Measurements from ENCODE around the gene AMH. TPM values are rescaled to one million over a fixed set of nuclear protein-coding genes. Genes with fewer than 3 reads are reported as not detected.

Gene AMH
- total and polyA plus RNA-seq, 2 of the 13 experiments (the other 11 are each of a cell fraction or from before 2014, with no cell fraction given), result 0.03 to 0.18 TPM

- peak; percentile 47; the same call in 1 of the 2 replicates for TF ChIP-seq MXD3 (CRISPR knock-in tag; IDR thresholded peaks at IDR 0.05)
- TF ChIP-seq ZNF326 (CRISPR knock-in tag; IDR thresholded peaks at IDR 0.05; ENCODE audit: borderline replicate concordance), result no peak
- no peak for TF ChIP-seq KMT2A (CRISPR knock-in tag; IDR thresholded peaks at IDR 0.05)
- no peak for TF ChIP-seq ZNF574 (CRISPR knock-in tag; IDR thresholded peaks at IDR 0.05)
- TF ChIP-seq TOE1 (CRISPR knock-in tag; IDR thresholded peaks at IDR 0.05), result no peak
- TF ChIP-seq THAP7 (CRISPR knock-in tag; IDR thresholded peaks at IDR 0.05), result no peak
- no peak for TF ChIP-seq RNF2 (conservative IDR thresholded peaks at IDR 0.05; ENCODE audit: low read depth)
- peak; percentile 4; the same call in 1 of the 2 replicates for TF ChIP-seq NFYB (CRISPR knock-in tag; IDR thresholded peaks at IDR 0.05)
- no peak for TF ChIP-seq ZBTB38 (CRISPR knock-in tag; IDR thresholded peaks at IDR 0.05)
- TF ChIP-seq POLR2G (IDR thresholded peaks at IDR 0.05; ENCODE audit: low read depth, low read length), result no peak
- no peak for TF ChIP-seq NAIF1 (CRISPR knock-in tag; IDR thresholded peaks at IDR 0.05; ENCODE audit: borderline replicate concordance)
- TF ChIP-seq THAP9 (CRISPR knock-in tag; IDR thresholded peaks at IDR 0.05; ENCODE audit: borderline replicate concordance), result peak; percentile 73; the same call in 1 of the 2 replicates
- no peak for TF ChIP-seq AKAP8 (CRISPR knock-in tag; IDR thresholded peaks at IDR 0.05)
- no peak for TF ChIP-seq ZNF550 (CRISPR knock-in tag; IDR thresholded peaks at IDR 0.05; ENCODE audit: borderline replicate concordance)
- no peak for TF ChIP-seq CC2D1A (CRISPR knock-in tag; IDR thresholded peaks at IDR 0.05)
- no peak for TF ChIP-seq POGK (CRISPR knock-in tag; conservative IDR thresholded peaks at IDR 0.05)
- TF ChIP-seq EED (CRISPR knock-in tag; IDR thresholded peaks at IDR 0.05), result peak; percentile 75
- no peak for TF ChIP-seq TMF1 (CRISPR knock-in tag; IDR thresholded peaks at IDR 0.05; ENCODE audit: low read depth)
- TF ChIP-seq ZNF615 (CRISPR knock-in tag; IDR thresholded peaks at IDR 0.05; ENCODE audit: borderline replicate concordance), result no peak
- no peak for TF ChIP-seq ZNF670 (CRISPR knock-in tag; IDR thresholded peaks at IDR 0.05; ENCODE audit: borderline replicate concordance)
- TF ChIP-seq ZFP90 (CRISPR knock-in tag; IDR thresholded peaks at IDR 0.05; ENCODE audit: borderline replicate concordance), result no peak
- TF ChIP-seq YEATS2 (CRISPR knock-in tag; IDR thresholded peaks at IDR 0.05; ENCODE audit: borderline replicate concordance), result no peak
Observed at GRCh38 chr19:2252797-2253105, 3.6 kb downstream of the AMH start (continued).

Data from HepG2 (cell line).